GM19099 (cell line): ENCODE data around the gene RFT1.

Experiments
- POLR2A ChIP-seq: IDR thresholded peaks from 3 replicates; pipeline ENCODE4 v1.6.1; 2011; ENCODE audit warnings: low read depth; ENCODE audit not compliant: insufficient read length; ENCODE audit errors: extremely low read depth

Gene RFT1

GRCh38 chr3:53146319-53146891, 16.2 kb upstream of the RFT1 start:
- TF ChIP-seq POLR2A: no peak

GRCh38 chr3:53145713-53146080, 15.5 kb upstream of the RFT1 start:
- no peak for TF ChIP-seq POLR2A

- TF ChIP-seq POLR2A: no peak
These were observed 14.9 kb upstream of the RFT1 start for GRCh38 chr3:53144862-53145712.

GRCh38 chr3:53144446-53144845, 14.2 kb upstream of the RFT1 start:
- TF ChIP-seq POLR2A: no peak

GRCh38 chr3:53142986-53143385, 12.8 kb upstream of the RFT1 start:
- TF ChIP-seq POLR2A: no peak

- no peak for TF ChIP-seq POLR2A
These were observed 10.9 kb upstream of the RFT1 start for GRCh38 chr3:53140847-53141845.

GRCh38 chr3:53139906-53140846, 9.9 kb upstream of the RFT1 start:
- TF ChIP-seq POLR2A: no peak

GRCh38 chr3:53137835-53138446, 7.7 kb upstream of the RFT1 start:
- TF ChIP-seq POLR2A: no peak

- TF ChIP-seq POLR2A: no peak
These were observed 7.0 kb upstream of the RFT1 start for GRCh38 chr3:53137221-53137620.

- no peak for TF ChIP-seq POLR2A
These were observed 4.5 kb upstream of the RFT1 start for GRCh38 chr3:53134631-53135232.

GRCh38 chr3:53132347-53132746, 2.1 kb upstream of the RFT1 start:
- TF ChIP-seq POLR2A: no peak

- TF ChIP-seq POLR2A: no peak
These were observed 861 bp upstream of the RFT1 start for GRCh38 chr3:53131096-53131495.

- no peak for TF ChIP-seq POLR2A
These were observed 891 bp downstream of the RFT1 start for GRCh38 chr3:53129344-53129743.

GRCh38 chr3:53126601-53127000, 3.6 kb downstream of the RFT1 start:
- no peak for TF ChIP-seq POLR2A

- no peak for TF ChIP-seq POLR2A
These were observed 6.3 kb downstream of the RFT1 start for GRCh38 chr3:53123953-53124352.
